K562 (cell line): ENCODE measurements around the gene ANKRD34A. TPM values are rescaled to one million over a fixed set of nuclear protein-coding genes. Genes with fewer than 3 reads are reported as not detected.

ENCODE experiments used
- CREB1 ChIP-seq, 2 experiments: sonication (generic) in 1 of 2; formaldehyde crosslinking in 1 of 2; IDR thresholded peaks; 2 replicates each; pipeline versions ENCODE4 v1.6.1 to v1.8.0; 2012 to 2022; ENCODE audit warnings: inconsistent platforms in 1 of 2, mild to moderate bottlenecking in 1 of 2, missing genetic modification reagents in 1 of 2, moderate library complexity in 1 of 2
- CREB3 ChIP-seq: fragments of 450-650 bp; conservative IDR thresholded peaks from 2 replicates; pipeline ENCODE4 v1.6.1; 2016; ENCODE audit warnings: missing genetic modification characterization, low read depth, mild to moderate bottlenecking, missing compliant biosample characterization, moderate library complexity
- CTBP1 ChIP-seq: fragments of 450-650 bp; IDR thresholded peaks from 2 replicates; pipeline ENCODE4 v1.6.1; 2016; ENCODE audit warnings: borderline replicate concordance
- DMBX1 ChIP-seq: fragments of 250-450 bp; sonication (Bioruptor Pico); IDR thresholded peaks from 2 replicates; pipeline ENCODE4 v1.8.0; 2022; ENCODE audit warnings: inconsistent platforms, mild to moderate bottlenecking, moderate library complexity, borderline replicate concordance
- E4F1 ChIP-seq: fragments of 250-450 bp; sonication (Bioruptor Pico); IDR thresholded peaks from 2 replicates; pipeline ENCODE4 v1.5.0; 2021; ENCODE audit warnings: mild to moderate bottlenecking, borderline replicate concordance
- EHMT2 ChIP-seq: fragments of 450-650 bp; IDR thresholded peaks from 2 replicates; pipeline ENCODE4 v1.6.1; 2018; ENCODE audit warnings: antibody characterized with exemption
- ETS2 ChIP-seq: IDR thresholded peaks from 2 replicates; pipeline ENCODE4 v1.6.1; 2016; ENCODE audit warnings: borderline replicate concordance, missing genetic modification characterization, mild to moderate bottlenecking, moderate library complexity, missing compliant biosample characterization; ENCODE audit not compliant: poor library complexity, severe bottlenecking
- FOSL1 ChIP-seq: fragments of 200-800 bp; sonication (Bioruptor generic); conservative IDR thresholded peaks from 2 replicates; pipeline ENCODE4 v1.6.1; 2016; ENCODE audit warnings: missing genetic modification characterization, missing compliant biosample characterization
- HEY1 ChIP-seq: fragments of 250-450 bp; sonication (Bioruptor Pico); IDR thresholded peaks from 2 replicates; pipeline ENCODE4 v1.5.0; 2020; ENCODE audit warnings: mild to moderate bottlenecking, moderate library complexity, borderline replicate concordance
- MCM2 ChIP-seq: fragments of 450-650 bp; IDR thresholded peaks from 2 replicates; pipeline ENCODE4 v1.6.1; 2017; ENCODE audit warnings: low read depth, mild to moderate bottlenecking
- MIER1 ChIP-seq: fragments of 450-650 bp; IDR thresholded peaks from 2 replicates; pipeline ENCODE4 v1.6.1; 2016; ENCODE audit warnings: antibody characterized with exemption, mild to moderate bottlenecking, low read depth
- MTF1 ChIP-seq: fragments of 250-450 bp; sonication (Bioruptor Pico); IDR thresholded peaks from 2 replicates; pipeline ENCODE4 v1.9.0; 2021; ENCODE audit warnings: moderate library complexity, mild to moderate bottlenecking, inconsistent platforms, borderline replicate concordance
- NR0B1 ChIP-seq: fragments of 450-650 bp; IDR thresholded peaks from one replicate; pipeline ENCODE4 v1.6.1; 2018; ENCODE audit warnings: mild to moderate bottlenecking, moderate library complexity; ENCODE audit not compliant: partially characterized antibody
- NRF1 ChIP-seq, 2 experiments: fragments of 450-650 bp; IDR thresholded peaks in 1 of 2; conservative IDR thresholded peaks in 1 of 2; 2 replicates each; pipeline ENCODE4 v1.6.1; 2014; ENCODE audit warnings: mild to moderate bottlenecking in 2 of 2
- RB1 ChIP-seq: fragments of 450-650 bp; IDR thresholded peaks from 2 replicates; pipeline ENCODE4 v1.6.1; 2017; ENCODE audit warnings: low read depth, mild to moderate bottlenecking
- SIN3B ChIP-seq: fragments of 450-650 bp; IDR thresholded peaks from 2 replicates; pipeline ENCODE4 v1.6.1; 2017; ENCODE audit warnings: low read depth, mild to moderate bottlenecking, moderate library complexity
- STAT5A ChIP-seq: IDR thresholded peaks from 2 replicates; pipeline ENCODE4 v1.6.1; 2012; ENCODE audit warnings: low read length, inconsistent platforms, borderline replicate concordance
- ZNF551 ChIP-seq: fragments of 250-450 bp; sonication (Bioruptor Pico); IDR thresholded peaks from 2 replicates; pipeline ENCODE4 v1.5.0; 2021; ENCODE audit warnings: mild to moderate bottlenecking, moderate library complexity
- ZNF740 ChIP-seq, 3 experiments: fragments of 200-800 bp in 1 of 3; sonication (Bioruptor generic) in 1 of 3; sonication (generic) in 1 of 3; formaldehyde crosslinking in 1 of 3; IDR thresholded peaks; 2 replicates each; pipeline versions ENCODE4 v1.6.1 to v1.8.0; 2016 to 2022; ENCODE audit warnings: mild to moderate bottlenecking in 2 of 3, missing compliant biosample characterization in 2 of 3, missing genetic modification characterization in 2 of 3, missing genetic modification reagents in 1 of 3
- ZNF785 ChIP-seq: fragments of 250-450 bp; sonication (Bioruptor Pico); IDR thresholded peaks from 2 replicates; pipeline ENCODE4 v1.4.0; 2020; ENCODE audit warnings: mild to moderate bottlenecking
- polyA plus RNA-seq, 8 experiments: library from polyadenylated mRNA; depleted of rRNA in 4 of 8; stranded (reverse) in 5 of 8; unstranded in 3 of 8; fragments of >200 nt; fragmentation: Nextera tagmentation in 2 of 8; fragmentation: Illumina TruSeq in 1 of 8; extraction: Ambion mirVana in 2 of 8; extraction: Trizol in 1 of 8; gene quantifications; 2 replicates each; pipeline versions ENCODE4 v1.2.1 to v1.2.3, GENCODE V29; 2011 to 2014; ENCODE audit warnings: inconsistent platforms in 1 of 8, missing spikeins in 1 of 8
- total RNA-seq, 7 experiments: library from RNA; depleted of rRNA in 6 of 7; stranded (reverse); fragments of >200 nt in 6 of 7; fragmentation: Illumina TruSeq in 2 of 7; extraction: Trizol in 2 of 7; gene quantifications; 2 replicates each; pipeline versions ENCODE4 v1.2.1 to v1.2.3, GENCODE V29; 2011 to 2021; ENCODE audit warnings: low replicate concordance in 1 of 7

ANKRD34A gene
- total and polyA plus RNA-seq, 9 of the 15 experiments (the other 6 are each of a cell fraction or from before 2014, with no cell fraction given), result 0.06 to 1.6 (median 0.43) TPM

GRCh38 chr1:145991735-145992412, 27.5 kb upstream of the ANKRD34A start (continued):
- TF ChIP-seq CREB3 (no peak), RB1 (peak; percentile 24; the same call in 1 of the 2 replicates), NR0B1 (no peak), MCM2 (no peak), MTF1 (no peak), DMBX1 (CRISPR knock-in tag) (no peak; the same call in 1 of the 2 replicates), EHMT2 (no peak), HEY1 (CRISPR knock-in tag) (no peak), MIER1 (no peak), E4F1 (CRISPR knock-in tag) (peak; percentile 75; the same call in 1 of the 2 replicates), SIN3B (no peak), ZNF551 (peak; percentile 97), ETS2 (tag) (no peak), CREB1 (IDR thresholded peaks at IDR 0.05) (no peak), CREB1 (CRISPR knock-in tag; IDR thresholded peaks at IDR 0.05) (no peak), ZNF740 (CRISPR knock-in tag; IDR thresholded peaks at IDR 0.05) (no peak), ZNF740 (tag; IDR thresholded peaks at IDR 0.05) (no peak), CTBP1 (0 out of 2 replicates have a peak, but pooled peaks have one; percentile 12), FOSL1 (tag) (no peak; the same call in 1 of the 2 replicates), NRF1 (conservative IDR thresholded peaks at IDR 0.05 in 1 of 2, IDR thresholded peaks at IDR 0.05 in 1 of 2) (no peak), ZNF785 (no peak), STAT5A (no peak; the same call in 1 of the 2 replicates)
